Trophoblast cell (in vitro differentiated cells and primary cell): ENCODE results near the gene EPHB2.

Experiments
- DNase-seq, 2 donors: peaks; one replicate each; pipeline ENCODE4 v3.0.0-alpha.2; 2016
- H2AFZ ChIP-seq: 2 replicates; pipeline ENCODE4 v1.6.1; 2013; ENCODE audit warnings: low read length, moderate library complexity, mild to moderate bottlenecking; ENCODE audit not compliant: insufficient read depth, poor library complexity
- H2AK5ac ChIP-seq: 2 replicates; pipeline ENCODE4 v1.6.1; 2013; ENCODE audit warnings: mild to moderate bottlenecking, low read length
- H2BK120ac ChIP-seq: 2 replicates; pipeline ENCODE4 v1.6.1; 2013; ENCODE audit warnings: low read length, mild to moderate bottlenecking, moderate library complexity; ENCODE audit not compliant: insufficient read depth, poor library complexity
- H2BK12ac ChIP-seq: 2 replicates; pipeline ENCODE4 v1.6.1; 2013; ENCODE audit warnings: mild to moderate bottlenecking, low read length, moderate library complexity
- H2BK5ac ChIP-seq: 2 replicates; pipeline ENCODE4 v1.6.1; 2013; ENCODE audit warnings: low read length, low read depth, moderate library complexity, mild to moderate bottlenecking; ENCODE audit not compliant: poor library complexity
- H3K14ac ChIP-seq: 2 replicates; pipeline ENCODE4 v1.6.1; 2013; ENCODE audit warnings: mild to moderate bottlenecking, low read length
- H3K18ac ChIP-seq: 2 replicates; pipeline ENCODE4 v1.6.1; 2013; ENCODE audit warnings: mild to moderate bottlenecking, low read length
- H3K23ac ChIP-seq: 2 replicates; pipeline ENCODE4 v1.6.1; 2013; ENCODE audit warnings: low read length
- H3K27ac ChIP-seq: 2 replicates; pipeline ENCODE4 v1.5.1; 2013; ENCODE audit warnings: low read depth, mild to moderate bottlenecking, inconsistent platforms, low read length, moderate library complexity
- H3K27me3 ChIP-seq: 2 replicates; pipeline ENCODE4 v1.6.1; 2013; ENCODE audit warnings: inconsistent platforms, mild to moderate bottlenecking, low read length, moderate library complexity; ENCODE audit not compliant: insufficient read depth
- H3K36me3 ChIP-seq, 2 experiments: 1 replicate in 1 of 2; 2 replicates in 1 of 2; pipeline ENCODE4 v1.6.1; 2013; ENCODE audit warnings: low read length in 2 of 2, mild to moderate bottlenecking in 2 of 2, moderate library complexity in 1 of 2; ENCODE audit not compliant: insufficient read depth in 2 of 2, control insufficient read depth in 1 of 2
- H3K4ac ChIP-seq: 2 replicates; pipeline ENCODE4 v1.6.1; 2013; ENCODE audit warnings: low read depth, mild to moderate bottlenecking, low read length, moderate library complexity
- H3K4me1 ChIP-seq, 2 experiments: 1 replicate in 1 of 2; 2 replicates in 1 of 2; pipeline ENCODE4 v1.6.1; 2013; ENCODE audit warnings: low read length in 2 of 2, mild to moderate bottlenecking in 2 of 2, moderate library complexity in 1 of 2; ENCODE audit not compliant: insufficient read depth in 2 of 2, control insufficient read depth in 1 of 2
- H3K4me2 ChIP-seq: 2 replicates; pipeline ENCODE4 v1.6.1; 2013; ENCODE audit warnings: inconsistent platforms, mild to moderate bottlenecking, low read length, moderate library complexity
- H3K4me3 ChIP-seq: 2 replicates; pipeline ENCODE4 v1.5.1; 2013; ENCODE audit warnings: mild to moderate bottlenecking, low read depth, low read length, inconsistent platforms
- H3K79me1 ChIP-seq: one replicate; pipeline ENCODE4 v1.6.1; 2013; ENCODE audit warnings: low read length
- H3K79me2 ChIP-seq: 2 replicates; pipeline ENCODE4 v1.6.1; 2013; ENCODE audit warnings: low read length, mild to moderate bottlenecking; ENCODE audit not compliant: control insufficient read depth, insufficient read depth, poor library complexity
- H3K9ac ChIP-seq: 2 replicates; pipeline ENCODE4 v1.6.1; 2013; ENCODE audit warnings: mild to moderate bottlenecking, low read length
- H3K9me3 ChIP-seq: 2 replicates; pipeline ENCODE4 v1.6.1; 2013; ENCODE audit warnings: low read depth, mild to moderate bottlenecking, control low read depth, inconsistent platforms, low read length; ENCODE audit not compliant: insufficient read depth
- H4K12ac ChIP-seq: 2 replicates; pipeline ENCODE4 v1.6.1; 2013; ENCODE audit warnings: low read depth, mild to moderate bottlenecking, low read length, moderate library complexity
- H4K8ac ChIP-seq: 2 replicates; pipeline ENCODE4 v1.6.1; 2013; ENCODE audit warnings: low read depth, mild to moderate bottlenecking, low read length, moderate library complexity
- H4K91ac ChIP-seq: one replicate; pipeline ENCODE4 v1.6.1; 2013; ENCODE audit warnings: low read depth, mild to moderate bottlenecking, low read length, moderate library complexity
- WGBS: extraction: QIAGEN DNeasy Blood & Tissue Kit; methylation state at CpG from one replicate; pipeline ENCODE4 v1.1.7; 2013; ENCODE audit warnings: missing lambda C conversion rate; ENCODE audit not compliant: insufficient read length, insufficient coverage; ENCODE audit errors: extremely low coverage; 5-methylcytosine and 5-hydroxymethylcytosine counted together

EPHB2 gene

GRCh38 chr1:22801761-22802160, 91.1 kb downstream of the EPHB2 start:
- Histone ChIP-seq H3K36me3 (no peaks in the 10 kb centered on the region), H4K8ac (no peak overlapping the region), H3K14ac (no peak overlapping the region), H2BK12ac (no peak overlapping the region), H3K18ac (no peak overlapping the region), H3K9me3 (peaks cover 6% of the 10 kb centered on the region), H3K4ac (no peak overlapping the region), H2BK120ac (no peak overlapping the region), H3K4me3 (no peak overlapping the region), H3K27ac (no peak overlapping the region), H3K79me1 (no peaks in the 10 kb centered on the region), H3K79me2 (no peaks in the 10 kb centered on the region), H4K12ac (no peak overlapping the region), H2AFZ (no peak overlapping the region), H3K27me3 (no peaks in the 10 kb centered on the region), H3K23ac (no peak overlapping the region), H2AK5ac (no peak overlapping the region), H4K91ac (no peak overlapping the region), H3K4me2 (no peak overlapping the region), H2BK5ac (no peak overlapping the region), H3K4me1 (peaks cover 5 to 11% of the 10 kb centered on the region in 2 experiments), H3K9ac (no peak overlapping the region)
- no CpG with 5 or more reads among the region's 19 CpGs for whole genome bisulfite sequencing
- no peak for DNase-seq

- Histone ChIP-seq H2BK12ac (no peak overlapping the region), H3K14ac (no peak overlapping the region), H4K8ac (no peak overlapping the region), H3K9ac (no peak overlapping the region), H3K18ac (no peak overlapping the region), H3K27ac (no peak overlapping the region), H3K79me1 (peaks cover 3% of the 10 kb centered on the region), H4K12ac (no peak overlapping the region), H2BK120ac (no peak overlapping the region), H3K79me2 (no peaks in the 10 kb centered on the region), H3K23ac (no peak overlapping the region), H2AK5ac (no peak overlapping the region), H3K4me3 (no peak overlapping the region), H3K36me3 (no peaks in the 10 kb centered on the region), H3K9me3 (peaks cover 6% of the 10 kb centered on the region), H2BK5ac (no peak overlapping the region), H3K4me1 (peaks cover 8 to 18% of the 10 kb centered on the region in 2 experiments), H4K91ac (no peak overlapping the region), H2AFZ (no peak overlapping the region), H3K4ac (no peak overlapping the region), H3K4me2 (no peak overlapping the region), H3K27me3 (no peaks in the 10 kb centered on the region)
- DNase-seq = peak in 1 of 2 donors; percentile 21
- WGBS = no CpG with 5 or more reads among the region's 5 CpGs
Measured at GRCh38 chr1:22803833-22804232, 93.2 kb downstream of the EPHB2 start.

- H3K23ac ChIP-seq = no peak overlapping the region
- WGBS = no CpG with 5 or more reads among the region's 6 CpGs
- peaks cover 6% of the 10 kb centered on the region for H3K9me3 ChIP-seq
- no peak overlapping the region for H2BK5ac ChIP-seq
- H2BK12ac ChIP-seq = no peak overlapping the region
- no peak overlapping the region for H3K18ac ChIP-seq
- H3K4ac ChIP-seq = no peak overlapping the region
- H3K4me2 ChIP-seq = no peak overlapping the region
- no peak overlapping the region for H4K8ac ChIP-seq
- no peak overlapping the region for H2AFZ ChIP-seq
- no peak overlapping the region for H3K27ac ChIP-seq
- H3K4me3 ChIP-seq = no peak overlapping the region
- no peak overlapping the region for H4K91ac ChIP-seq
- no peak overlapping the region for H3K9ac ChIP-seq
- no peak overlapping the region for H3K14ac ChIP-seq
- no peak overlapping the region for H2AK5ac ChIP-seq
- no peak overlapping the region for H2BK120ac ChIP-seq
- no peak for DNase-seq
- peaks cover 3% of the 10 kb centered on the region for H3K79me1 ChIP-seq
- H3K4me1 ChIP-seq = peaks cover 8 to 19% of the 10 kb centered on the region in 2 experiments
- H3K36me3 ChIP-seq = no peaks in the 10 kb centered on the region
- no peaks in the 10 kb centered on the region for H3K79me2 ChIP-seq
- no peaks in the 10 kb centered on the region for H3K27me3 ChIP-seq
- H4K12ac ChIP-seq = no peak overlapping the region
Measured at GRCh38 chr1:22804406-22804805, 93.8 kb downstream of the EPHB2 start.

GRCh38 chr1:22804969-22805671, 94.5 kb downstream of the EPHB2 start:
- Histone ChIP-seq H3K36me3 (no peaks in the 10 kb centered on the region), H3K23ac (no peak overlapping the region), H4K8ac (no peak overlapping the region), H3K79me1 (peaks cover 3% of the 10 kb centered on the region), H2BK120ac (no peak overlapping the region), H2BK12ac (no peak overlapping the region), H3K4ac (no peak overlapping the region), H2AFZ (no peak overlapping the region), H3K79me2 (no peaks in the 10 kb centered on the region), H4K91ac (no peak overlapping the region), H3K4me1 (peaks cover 11 to 22% of the 10 kb centered on the region in 2 experiments), H3K4me2 (no peak overlapping the region), H3K27ac (no peak overlapping the region), H2AK5ac (no peak overlapping the region), H3K14ac (no peak overlapping the region), H4K12ac (no peak overlapping the region), H3K9me3 (peaks cover 6% of the 10 kb centered on the region), H3K9ac (no peak overlapping the region), H3K18ac (no peak overlapping the region), H3K4me3 (no peak overlapping the region), H2BK5ac (no peak overlapping the region), H3K27me3 (no peaks in the 10 kb centered on the region)
- no peak for DNase-seq
- no CpG with 5 or more reads among the region's 7 CpGs for WGBS
